HFF-Myc (cell line): ENCODE results near the gene PBX3.

ENCODE experiments used
- DNase-seq: peaks from one replicate; pipeline ENCODE4 v3.0.0-alpha.2; 2011; ENCODE audit warnings: low read depth; ENCODE audit errors: extremely low read depth
- H3K4me3 ChIP-seq: replicated peaks from 2 replicates; pipeline ENCODE4 v1.5.1; 2011; ENCODE audit warnings: low read depth, mild to moderate bottlenecking, control low read depth, low read length
- CTCF ChIP-seq: IDR thresholded peaks from 2 replicates; pipeline ENCODE4 v1.5.1; 2012; ENCODE audit warnings: mild to moderate bottlenecking, low read depth, low read length, control low read depth; ENCODE audit errors: missing control alignments

The PBX3 gene

GRCh38 chr9:125885405-125886034, 138.3 kb downstream of the PBX3 start:
- H3K4me3 ChIP-seq: no peak overlapping the region
- no peak for TF ChIP-seq CTCF
- DNase-seq: no peak

GRCh38 chr9:125886365-125886764, 139.2 kb downstream of the PBX3 start:
- DNase-seq: no peak
- H3K4me3 ChIP-seq: no peak overlapping the region
- no peak for TF ChIP-seq CTCF

GRCh38 chr9:125887172-125887571, 140.0 kb downstream of the PBX3 start:
- DNase-seq: no peak
- no peak for TF ChIP-seq CTCF
- no peak overlapping the region for H3K4me3 ChIP-seq

- no peak overlapping the region for H3K4me3 ChIP-seq
- no peak for TF ChIP-seq CTCF
- no peak for DNase-seq
Observed at GRCh38 chr9:125888211-125888610, 141.0 kb downstream of the PBX3 start.

- no peak for DNase-seq
- no peak for TF ChIP-seq CTCF
- H3K4me3 ChIP-seq: peak overlapping the region; percentile 47
Observed at GRCh38 chr9:125889112-125889475, 141.9 kb downstream of the PBX3 start.

GRCh38 chr9:125889476-125890419, 142.6 kb downstream of the PBX3 start:
- DNase-seq: no peak
- no peak for TF ChIP-seq CTCF
- peak overlapping the region; percentile 47 for H3K4me3 ChIP-seq
